Duodenal mucosa (tissue), 2 donors: Measurements from ENCODE around the gene DLG2.

Experiments used
- H3K27ac ChIP-seq: one replicate; pipeline ENCODE4 v1.7.0; 2013; ENCODE audit warnings: low read depth, low read length
- H3K27me3 ChIP-seq, 2 donors: one replicate each; pipeline ENCODE4 v1.7.0; 2013; ENCODE audit warnings: low read length in 2 of 2, control low read depth in 1 of 2; ENCODE audit not compliant: insufficient read depth in 2 of 2, control insufficient read depth in 1 of 2
- H3K36me3 ChIP-seq, 2 donors: one replicate each; pipeline ENCODE4 v1.7.0; 2013; ENCODE audit warnings: low read length in 2 of 2, control low read depth in 1 of 2; ENCODE audit not compliant: insufficient read depth in 2 of 2, control insufficient read depth in 1 of 2
- H3K4me1 ChIP-seq, 2 donors: one replicate each; pipeline ENCODE4 v1.7.0; 2013; ENCODE audit warnings: low read length in 2 of 2, control low read depth in 1 of 2; ENCODE audit not compliant: insufficient read depth in 2 of 2, control insufficient read depth in 1 of 2
- H3K4me3 ChIP-seq, 2 donors: one replicate each; pipeline ENCODE4 v1.7.0; 2013; ENCODE audit warnings: low read length in 2 of 2, low read depth in 1 of 2
- H3K9ac ChIP-seq, 2 donors: one replicate each; pipeline ENCODE4 v1.7.0; 2013; ENCODE audit warnings: low read length in 2 of 2, low read depth in 1 of 2
- H3K9me3 ChIP-seq, 2 donors: one replicate each; pipeline ENCODE4 v1.7.0; 2013; ENCODE audit warnings: low read length in 2 of 2, control low read depth in 1 of 2; ENCODE audit not compliant: control insufficient read depth in 1 of 2

Gene DLG2

DNA sequence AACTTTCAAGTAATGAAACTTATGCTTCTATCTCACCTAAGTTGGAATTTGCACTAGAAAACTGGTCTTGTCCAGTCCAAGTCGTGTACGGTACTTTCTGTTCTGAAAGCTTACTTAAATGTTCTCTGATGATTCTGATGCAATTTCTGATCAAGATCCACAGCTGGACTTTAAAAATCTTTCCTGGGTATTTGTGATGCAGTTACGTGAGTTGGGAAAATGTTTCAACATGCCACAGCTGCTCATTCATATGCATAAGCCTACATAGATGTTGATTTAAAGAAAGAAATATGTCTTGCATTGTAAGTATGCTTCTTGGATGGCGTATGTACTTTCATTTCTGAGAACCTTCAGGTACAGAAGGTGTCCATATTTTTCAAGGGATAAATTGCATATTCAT, 1847.3 kb downstream of the DLG2 start:
- Histone ChIP-seq H3K4me1 (no peaks in the 10 kb centered on the region), H3K27ac (no peak overlapping the region), H3K36me3 (no peaks in the 10 kb centered on the region)

DNA sequence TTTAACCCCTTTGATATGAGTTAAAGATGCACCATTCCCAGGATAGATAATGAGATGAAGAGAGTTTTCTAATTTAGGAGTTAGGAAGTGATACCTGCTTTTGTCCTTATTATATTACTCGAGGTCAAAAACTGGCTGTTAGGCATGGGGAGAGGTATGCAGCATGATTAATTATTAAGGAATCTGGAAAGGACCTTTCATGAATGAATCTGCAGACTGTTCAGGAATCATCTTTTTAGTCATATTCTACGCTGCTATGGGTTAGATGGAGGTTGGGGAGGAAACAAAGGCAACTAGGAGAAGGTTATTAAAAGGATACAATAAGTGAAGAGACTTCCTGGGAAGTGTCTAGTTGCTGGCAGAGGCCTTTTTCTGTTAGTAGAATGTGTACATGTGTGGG, 1848.5 kb downstream of the DLG2 start:
- Histone ChIP-seq H3K27me3 (no peaks in the 10 kb centered on the region), H3K4me3 (no peak overlapping the region), H3K4me1 (no peaks in the 10 kb centered on the region), H3K27ac (no peak overlapping the region), H3K9me3 (no peaks in the 10 kb centered on the region), H3K9ac (no peak overlapping the region), H3K36me3 (no peaks in the 10 kb centered on the region)

More for the DNA sequence above, 1847.3 kb downstream of the DLG2 start:
- H3K9me3 ChIP-seq: no peaks in the 10 kb centered on the region
- H3K9ac ChIP-seq: no peak overlapping the region
- H3K27me3 ChIP-seq: no peaks in the 10 kb centered on the region
- no peak overlapping the region for H3K4me3 ChIP-seq

DNA sequence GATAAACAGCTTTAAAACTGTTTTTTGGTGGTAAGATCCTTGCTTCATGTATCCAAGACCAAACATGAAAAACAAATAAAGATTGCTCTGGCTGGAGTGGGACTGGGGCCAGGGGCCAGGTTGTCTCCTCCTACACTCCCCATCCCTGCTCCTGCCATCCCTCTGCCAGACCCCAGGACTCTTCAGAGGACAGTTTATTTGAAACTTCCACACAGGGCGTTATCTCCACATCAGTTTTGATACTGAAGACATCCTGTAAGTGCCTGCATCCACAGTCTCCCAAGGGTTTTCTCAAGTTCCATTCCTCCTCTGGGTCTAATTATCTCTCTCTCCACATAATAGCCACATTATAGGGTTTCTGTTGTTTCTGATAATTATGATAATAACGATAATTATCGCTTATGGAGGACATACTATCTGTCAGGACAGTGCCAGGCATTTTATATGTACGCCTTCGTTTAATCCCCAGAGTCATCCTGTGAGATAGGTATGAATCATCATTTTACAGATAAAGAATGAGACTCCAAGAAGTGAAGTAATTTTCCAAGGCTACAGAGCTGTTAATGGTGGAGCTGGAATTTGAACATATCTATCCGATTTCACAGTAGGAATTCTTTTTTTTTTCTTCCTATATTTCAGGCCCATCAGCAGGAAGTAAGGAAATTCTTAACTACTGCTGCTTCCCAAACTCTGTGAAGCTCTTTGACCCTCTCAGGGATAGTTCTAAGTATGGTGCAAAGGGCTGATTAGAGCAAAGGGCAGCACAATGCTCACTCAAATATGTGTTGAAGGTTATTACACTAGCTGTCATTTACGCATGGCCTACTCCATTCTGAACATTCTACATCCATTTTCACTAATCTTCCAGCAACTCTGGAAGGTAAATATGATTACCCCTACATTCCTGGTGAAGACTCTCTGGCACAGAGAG, 1852.9 kb downstream of the DLG2 start:
- no peaks in the 10 kb centered on the region for H3K9me3 ChIP-seq
- H3K27me3 ChIP-seq: no peaks in the 10 kb centered on the region
- no peak overlapping the region for H3K4me3 ChIP-seq
- no peak overlapping the region for H3K27ac ChIP-seq
- no peaks in the 10 kb centered on the region for H3K4me1 ChIP-seq
- no peaks in the 10 kb centered on the region for H3K36me3 ChIP-seq
- no peak overlapping the region for H3K9ac ChIP-seq

DNA sequence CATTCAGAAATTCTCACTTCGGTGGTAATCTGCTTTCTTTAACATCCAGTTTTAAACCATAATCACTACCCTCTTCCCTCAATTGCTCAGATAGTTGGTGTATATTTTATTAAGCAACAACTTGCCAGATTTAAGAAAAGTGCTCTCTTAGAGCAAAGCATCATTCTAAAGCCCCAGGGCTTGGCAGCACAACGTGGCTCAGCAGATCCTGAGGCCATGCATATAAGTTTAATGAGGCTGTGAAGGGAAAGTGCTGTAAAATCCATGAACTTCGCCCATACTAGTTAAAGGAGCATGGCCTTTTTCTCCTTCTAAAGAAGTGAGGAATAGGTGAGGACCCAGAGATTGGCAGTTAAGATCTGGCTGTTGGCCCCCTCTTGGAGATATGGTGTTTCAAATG, 1858.7 kb downstream of the DLG2 start:
- Histone ChIP-seq H3K27me3 (no peaks in the 10 kb centered on the region), H3K4me1 (no peaks in the 10 kb centered on the region), H3K9ac (no peak overlapping the region), H3K27ac (no peak overlapping the region), H3K36me3 (no peaks in the 10 kb centered on the region), H3K4me3 (no peak overlapping the region), H3K9me3 (no peaks in the 10 kb centered on the region)

DNA sequence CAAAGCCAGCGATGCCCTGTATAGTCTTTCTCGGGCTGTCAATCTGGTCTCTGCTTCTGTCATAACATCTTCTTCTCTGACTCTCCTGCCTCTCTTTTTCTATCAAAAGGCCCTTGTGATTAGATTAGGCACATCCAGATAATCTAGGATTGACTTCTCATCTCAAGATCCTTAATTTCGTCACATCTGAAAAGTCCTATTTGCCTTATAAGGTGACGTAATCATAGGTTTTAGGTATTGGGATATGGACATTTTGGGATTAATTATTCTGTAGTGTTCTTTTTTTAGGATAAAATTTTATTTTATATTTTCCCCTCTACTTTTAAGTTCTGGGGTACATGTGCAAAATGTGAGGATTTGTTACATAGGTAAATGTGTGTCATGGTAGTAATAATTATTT, 1860.2 kb downstream of the DLG2 start:
- Histone ChIP-seq H3K27ac (no peak overlapping the region), H3K36me3 (no peaks in the 10 kb centered on the region), H3K27me3 (no peaks in the 10 kb centered on the region), H3K4me1 (no peaks in the 10 kb centered on the region), H3K4me3 (no peak overlapping the region), H3K9me3 (no peaks in the 10 kb centered on the region), H3K9ac (no peak overlapping the region)

- no peaks in the 10 kb centered on the region for H3K27me3 ChIP-seq
- H3K9ac ChIP-seq: no peak overlapping the region
- no peak overlapping the region for H3K4me3 ChIP-seq
- no peaks in the 10 kb centered on the region for H3K9me3 ChIP-seq
- no peaks in the 10 kb centered on the region for H3K4me1 ChIP-seq
- no peak overlapping the region for H3K27ac ChIP-seq
- no peaks in the 10 kb centered on the region for H3K36me3 ChIP-seq
These were observed 1862.5 kb downstream of the DLG2 start for GRCh38 chr11:83764643-83765042.

- Histone ChIP-seq H3K27me3 (no peaks in the 10 kb centered on the region), H3K4me1 (no peaks in the 10 kb centered on the region), H3K4me3 (no peak overlapping the region), H3K27ac (no peak overlapping the region), H3K36me3 (no peaks in the 10 kb centered on the region), H3K9ac (no peak overlapping the region), H3K9me3 (no peaks in the 10 kb centered on the region)
These were observed 1866.2 kb downstream of the DLG2 start for GRCh38 chr11:83760932-83761331.

DNA sequence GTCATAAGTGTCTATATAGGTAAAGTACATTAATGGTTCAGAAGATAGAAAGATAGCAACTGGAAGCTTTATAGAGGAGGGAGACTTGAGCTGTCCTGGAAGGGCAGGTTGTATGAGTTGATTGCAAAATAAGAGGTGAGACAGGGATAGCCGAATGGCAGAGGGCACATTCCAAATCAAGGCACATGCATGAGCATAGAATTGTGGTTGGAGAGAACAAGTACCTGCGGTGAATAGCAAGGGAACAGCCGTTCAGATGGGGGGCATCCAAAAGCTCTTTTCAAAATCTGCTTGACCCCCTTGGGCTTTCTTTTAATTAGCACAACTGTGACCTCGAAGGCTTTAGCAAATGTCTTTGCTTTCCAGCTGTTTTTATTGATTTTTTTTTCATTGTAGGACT, 1868.0 kb downstream of the DLG2 start:
- H3K4me3 ChIP-seq: no peak overlapping the region
- H3K9me3 ChIP-seq: no peaks in the 10 kb centered on the region

GRCh38 chr11:83751041-83751440, 1876.1 kb downstream of the DLG2 start:
- Histone ChIP-seq H3K4me1 (no peaks in the 10 kb centered on the region), H3K4me3 (no peak overlapping the region), H3K27me3 (no peaks in the 10 kb centered on the region), H3K9ac (no peak overlapping the region), H3K27ac (no peak overlapping the region), H3K9me3 (no peaks in the 10 kb centered on the region), H3K36me3 (no peaks in the 10 kb centered on the region)

More for the DNA sequence above, 1868.0 kb downstream of the DLG2 start:
- Histone ChIP-seq H3K27me3 (no peaks in the 10 kb centered on the region), H3K36me3 (no peaks in the 10 kb centered on the region), H3K4me1 (no peaks in the 10 kb centered on the region), H3K27ac (no peak overlapping the region), H3K9ac (no peak overlapping the region)

DNA sequence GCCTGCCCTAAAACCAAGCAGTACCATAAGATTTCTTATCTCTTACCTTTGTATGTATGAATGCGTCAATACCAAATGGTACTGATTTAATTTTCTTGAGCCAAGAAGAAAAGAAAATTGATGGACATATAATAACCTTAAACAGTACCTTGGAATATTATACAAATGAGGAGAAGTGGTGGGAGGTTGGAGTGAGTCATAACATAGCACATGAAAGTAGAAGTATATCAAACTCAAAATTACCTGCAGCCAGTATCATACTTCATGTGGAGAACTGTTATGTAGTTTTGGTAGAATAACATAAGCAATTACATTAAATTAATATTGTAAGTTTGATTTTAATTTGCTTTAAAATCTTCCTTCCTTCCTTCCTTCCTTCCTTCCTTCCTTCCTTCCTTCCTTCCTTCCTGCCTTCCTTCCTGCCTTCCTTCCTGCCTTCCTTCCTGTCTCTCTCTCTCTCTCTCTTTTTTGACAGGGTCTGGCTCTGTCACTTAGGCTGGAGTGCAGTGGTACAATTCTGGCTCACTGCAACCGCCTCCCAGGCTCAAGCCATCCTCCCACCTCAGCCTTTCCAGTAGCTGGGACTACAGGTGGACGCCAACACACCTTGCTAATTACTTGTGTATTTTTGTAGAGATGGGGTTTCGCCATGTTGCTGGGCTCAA, 1880.1 kb downstream of the DLG2 start:
- Histone ChIP-seq H3K9ac (no peak overlapping the region), H3K36me3 (no peaks in the 10 kb centered on the region)

More for the DNA sequence above, 1880.1 kb downstream of the DLG2 start:
- Histone ChIP-seq H3K4me1 (no peaks in the 10 kb centered on the region), H3K4me3 (no peak overlapping the region), H3K27me3 (no peaks in the 10 kb centered on the region), H3K9me3 (peaks cover 0 to 4% of the 10 kb centered on the region in 2 donors), H3K27ac (no peak overlapping the region)
